ENCODE measurements around the gene GLIS1.

DNA sequence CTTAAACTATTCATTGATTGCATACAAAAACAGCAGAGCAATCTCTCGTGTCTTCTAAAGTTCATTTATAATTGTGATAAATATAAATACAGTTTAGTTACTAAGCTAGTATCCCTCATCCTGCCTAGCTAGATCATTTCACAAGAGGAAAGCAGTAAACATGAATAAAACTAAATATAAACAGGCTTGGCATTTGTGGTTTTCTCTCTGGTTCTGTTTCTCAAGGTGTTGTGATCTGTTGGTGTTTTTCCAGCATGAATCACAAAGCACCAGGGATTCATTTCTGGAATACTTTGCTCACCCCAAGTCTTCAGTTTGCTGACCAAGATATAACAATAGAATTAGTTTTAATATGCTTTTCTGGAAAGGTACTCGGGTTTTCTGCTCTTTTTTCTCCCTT, 32.7 kb upstream of the GLIS1 start:
- TF ChIP-seq, protein P1, sequence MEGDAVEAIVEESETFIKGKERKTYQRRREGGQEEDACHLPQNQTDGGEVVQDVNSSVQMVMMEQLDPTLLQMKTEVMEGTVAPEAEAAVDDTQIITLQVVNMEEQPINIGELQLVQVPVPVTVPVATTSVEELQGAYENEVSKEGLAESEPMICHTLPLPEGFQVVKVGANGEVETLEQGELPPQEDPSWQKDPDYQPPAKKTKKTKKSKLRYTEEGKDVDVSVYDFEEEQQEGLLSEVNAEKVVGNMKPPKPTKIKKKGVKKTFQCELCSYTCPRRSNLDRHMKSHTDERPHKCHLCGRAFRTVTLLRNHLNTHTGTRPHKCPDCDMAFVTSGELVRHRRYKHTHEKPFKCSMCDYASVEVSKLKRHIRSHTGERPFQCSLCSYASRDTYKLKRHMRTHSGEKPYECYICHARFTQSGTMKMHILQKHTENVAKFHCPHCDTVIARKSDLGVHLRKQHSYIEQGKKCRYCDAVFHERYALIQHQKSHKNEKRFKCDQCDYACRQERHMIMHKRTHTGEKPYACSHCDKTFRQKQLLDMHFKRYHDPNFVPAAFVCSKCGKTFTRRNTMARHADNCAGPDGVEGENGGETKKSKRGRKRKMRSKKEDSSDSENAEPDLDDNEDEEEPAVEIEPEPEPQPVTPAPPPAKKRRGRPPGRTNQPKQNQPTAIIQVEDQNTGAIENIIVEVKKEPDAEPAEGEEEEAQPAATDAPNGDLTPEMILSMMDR (IDR thresholded peaks at IDR 0.05; ENCODE audit: poor library complexity) = no peak
- TF ChIP-seq EZH2 (IDR thresholded peaks at IDR 0.05; ENCODE audit: borderline replicate concordance) = no peak
